Lower leg skin (tissue), 3 donors: ENCODE measurements around the gene NELL1.

Experiments
- CTCF ChIP-seq, 3 donors: fragments of 450-650 bp; IDR thresholded peaks; one replicate each; pipeline ENCODE4 v1.5.1; 2016; ENCODE audit warnings: antibody characterized with exemption in 3 of 3, mild to moderate bottlenecking in 3 of 3, moderate library complexity in 2 of 3
- POLR2A ChIP-seq, 2 donors: fragments of 450-650 bp; IDR thresholded peaks; one replicate each; pipeline ENCODE4 v1.6.1; 2016 to 2017; ENCODE audit warnings: antibody characterized with exemption in 2 of 2, mild to moderate bottlenecking in 1 of 2, moderate library complexity in 1 of 2

GRCh38 chr11:21254790-21255189 is 585.4 kb downstream of the NELL1 start:
- TF ChIP-seq CTCF (IDR thresholded peaks at IDR 0.05) = no peak
- TF ChIP-seq POLR2A (IDR thresholded peaks at IDR 0.05) = no peak
